Measurements from ENCODE around the gene RGS17. TPM values are rescaled to one million over a fixed set of nuclear protein-coding genes. Genes with fewer than 3 reads are reported as not detected.

The RGS17 gene
- total RNA-seq, 3 donors from 2014 or later (not counting 1 experiment from before 2014, with no cell fraction given), result 0.45 to 1.9 (median 0.55) TPM

DNA sequence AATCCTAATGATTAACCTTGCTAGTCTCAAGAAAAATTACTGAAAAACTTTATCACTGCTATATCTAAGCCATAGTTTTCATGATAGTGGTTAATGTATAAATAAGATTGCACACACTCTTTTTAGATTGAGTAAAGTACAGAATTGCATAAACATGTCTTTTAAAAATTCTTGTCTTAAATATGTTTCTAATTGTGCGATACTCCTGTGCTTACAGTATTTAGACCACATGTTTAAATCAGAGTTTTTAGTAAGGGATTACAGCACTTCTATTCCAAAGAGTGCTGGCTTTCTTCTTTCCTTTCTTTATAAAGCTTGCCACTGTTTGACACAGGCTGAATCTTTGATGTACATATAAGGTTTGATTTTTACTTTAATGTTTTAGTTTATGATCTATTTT, 36.8 kb upstream of the RGS17 start:
- Histone ChIP-seq H3K27ac (ENCODE audit: low read length) (no peak overlapping the region), H3K4me1 (ENCODE audit: control insufficient read depth, insufficient read depth, low read length) (no peaks in the 10 kb centered on the region), H3K4me3 (ENCODE audit: low read length) (no peak overlapping the region), H3K9me3 (ENCODE audit: control insufficient read depth, insufficient read depth, low read length) (no peaks in the 10 kb centered on the region), H3K36me3 (ENCODE audit: control insufficient read depth, insufficient read depth, low read length) (no peaks in the 10 kb centered on the region), H3K27me3 (ENCODE audit: control insufficient read depth, insufficient read depth, low read length) (no peaks in the 10 kb centered on the region)
- H3K27me3 Mint-ChIP-seq (ENCODE audit: low read depth in 2 of 2), result peaks cover 10 to 28% of the 10 kb centered on the region in 2 donors
- ATAC-seq, result no peak
- no peaks in the 10 kb centered on the region for H3K36me3 Mint-ChIP-seq
- H3K9me3 Mint-ChIP-seq, result peaks cover 0 to 2% of the 10 kb centered on the region in 2 donors
- H3K4me3 Mint-ChIP-seq, result no peak overlapping the region
- 100% methylated on average over 1 of the region's 1 CpG for WGBS (ENCODE audit: insufficient coverage)
- intact Hi-C loops (cut with micrococcal nuclease), result no loop called here
- no peak for DNase-seq
- H3K27ac Mint-ChIP-seq, result no peak overlapping the region
- H3K4me1 Mint-ChIP-seq, result no peaks in the 10 kb centered on the region
- TF ChIP-seq, protein P1, sequence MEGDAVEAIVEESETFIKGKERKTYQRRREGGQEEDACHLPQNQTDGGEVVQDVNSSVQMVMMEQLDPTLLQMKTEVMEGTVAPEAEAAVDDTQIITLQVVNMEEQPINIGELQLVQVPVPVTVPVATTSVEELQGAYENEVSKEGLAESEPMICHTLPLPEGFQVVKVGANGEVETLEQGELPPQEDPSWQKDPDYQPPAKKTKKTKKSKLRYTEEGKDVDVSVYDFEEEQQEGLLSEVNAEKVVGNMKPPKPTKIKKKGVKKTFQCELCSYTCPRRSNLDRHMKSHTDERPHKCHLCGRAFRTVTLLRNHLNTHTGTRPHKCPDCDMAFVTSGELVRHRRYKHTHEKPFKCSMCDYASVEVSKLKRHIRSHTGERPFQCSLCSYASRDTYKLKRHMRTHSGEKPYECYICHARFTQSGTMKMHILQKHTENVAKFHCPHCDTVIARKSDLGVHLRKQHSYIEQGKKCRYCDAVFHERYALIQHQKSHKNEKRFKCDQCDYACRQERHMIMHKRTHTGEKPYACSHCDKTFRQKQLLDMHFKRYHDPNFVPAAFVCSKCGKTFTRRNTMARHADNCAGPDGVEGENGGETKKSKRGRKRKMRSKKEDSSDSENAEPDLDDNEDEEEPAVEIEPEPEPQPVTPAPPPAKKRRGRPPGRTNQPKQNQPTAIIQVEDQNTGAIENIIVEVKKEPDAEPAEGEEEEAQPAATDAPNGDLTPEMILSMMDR (IDR thresholded peaks at IDR 0.05), result no peak

DNA sequence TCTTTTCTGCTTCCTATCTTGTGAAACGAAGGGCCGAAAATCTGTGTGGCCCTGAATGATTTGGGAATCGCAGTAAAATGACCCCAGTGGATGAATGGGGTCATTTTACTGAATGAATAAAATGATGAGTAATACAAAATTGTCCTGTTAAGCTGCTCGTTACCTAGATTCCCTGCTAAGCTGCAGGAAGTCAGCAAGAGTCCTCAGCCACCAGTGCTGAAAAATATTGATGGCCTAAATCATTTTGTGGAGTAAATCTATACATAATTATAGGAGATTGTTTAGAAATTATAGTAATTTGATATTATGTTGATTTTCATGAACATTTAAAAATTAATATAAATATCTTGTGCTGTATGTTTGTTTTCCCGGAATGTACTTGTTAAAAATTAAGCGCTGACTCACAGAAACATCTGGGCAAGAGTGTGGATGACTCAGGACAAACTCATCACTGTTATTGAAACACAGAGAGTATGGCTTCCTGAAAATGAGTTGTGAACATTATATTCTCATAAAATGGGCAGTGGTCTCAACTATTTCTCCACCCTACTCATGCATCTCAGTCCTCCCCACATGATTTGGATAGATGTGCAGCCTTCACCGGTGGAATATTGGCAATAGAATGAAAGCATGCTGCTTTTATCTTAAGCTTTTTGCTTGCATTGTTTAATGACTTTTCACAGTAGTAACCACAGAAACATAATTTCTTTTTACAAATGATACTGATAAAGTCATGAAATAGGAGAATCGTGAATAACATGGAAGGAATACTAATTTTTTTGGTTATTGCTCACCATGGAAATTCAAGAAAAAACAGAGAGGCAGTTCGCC, 36.2 kb upstream of the RGS17 start:
- no peaks in the 10 kb centered on the region for H3K4me1 ChIP-seq (ENCODE audit: control insufficient read depth, insufficient read depth, low read length)
- TF ChIP-seq, protein P1 (IDR thresholded peaks at IDR 0.05), result no peak
- no peak overlapping the region for H3K4me3 ChIP-seq (ENCODE audit: low read length)
- Mint-ChIP-seq H3K9me3 (peaks cover 0 to 2% of the 10 kb centered on the region in 2 donors), H3K27me3 (ENCODE audit: low read depth in 2 of 2) (peaks cover 10 to 28% of the 10 kb centered on the region in 2 donors), H3K4me3 (no peak overlapping the region), H3K36me3 (no peaks in the 10 kb centered on the region), H3K27ac (no peak overlapping the region), H3K4me1 (no peaks in the 10 kb centered on the region)
- intact Hi-C loops (cut with micrococcal nuclease), result no loop called here
- no peaks in the 10 kb centered on the region for H3K9me3 ChIP-seq (ENCODE audit: control insufficient read depth, insufficient read depth, low read length)
- no peak for ATAC-seq
- 89% methylated on average over 7 of the region's 9 CpGs for WGBS (ENCODE audit: insufficient coverage)
- DNase-seq, result no peak
- H3K27ac ChIP-seq (ENCODE audit: low read length), result no peak overlapping the region
- no peaks in the 10 kb centered on the region for H3K36me3 ChIP-seq (ENCODE audit: control insufficient read depth, insufficient read depth, low read length)
- no peaks in the 10 kb centered on the region for H3K27me3 ChIP-seq (ENCODE audit: control insufficient read depth, insufficient read depth, low read length)

DNA sequence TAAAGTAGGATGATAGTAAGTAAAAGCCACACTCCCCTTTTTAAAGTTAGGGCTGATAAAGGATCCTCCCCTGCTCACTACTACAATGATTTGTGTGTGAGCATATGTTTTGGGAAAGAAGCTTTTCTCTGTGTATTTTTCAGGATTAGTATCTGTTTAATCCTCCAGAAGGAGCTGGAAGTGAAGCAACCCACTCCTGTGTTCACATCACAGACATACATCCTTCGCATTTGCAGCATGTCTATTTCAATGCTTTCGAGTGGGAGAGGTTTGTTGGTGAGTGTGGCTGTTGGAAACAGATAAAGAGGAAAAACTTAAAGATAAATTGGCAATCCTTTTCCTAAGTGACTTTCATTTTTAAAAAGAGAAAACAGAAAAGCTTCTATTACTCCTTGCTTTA, 31.6 kb upstream of the RGS17 start:
- H3K4me3 Mint-ChIP-seq, result no peak overlapping the region
- H3K36me3 ChIP-seq (ENCODE audit: control insufficient read depth, insufficient read depth, low read length), result no peaks in the 10 kb centered on the region
- intact Hi-C loops (cut with micrococcal nuclease), result no loop called here
- H3K4me1 Mint-ChIP-seq, result no peaks in the 10 kb centered on the region
- no CpG with 5 or more reads among the region's 2 CpGs for WGBS (ENCODE audit: insufficient coverage)
- TF ChIP-seq, protein P1 (IDR thresholded peaks at IDR 0.05), result no peak
- no peaks in the 10 kb centered on the region for H3K27me3 ChIP-seq (ENCODE audit: control insufficient read depth, insufficient read depth, low read length)
- H3K27ac Mint-ChIP-seq, result no peak overlapping the region
- no peaks in the 10 kb centered on the region for H3K36me3 Mint-ChIP-seq
- H3K9me3 Mint-ChIP-seq, result peaks cover 0 to 2% of the 10 kb centered on the region in 2 donors
- peaks cover 6 to 51% of the 10 kb centered on the region in 2 donors for H3K27me3 Mint-ChIP-seq (ENCODE audit: low read depth in 2 of 2)
- no peak overlapping the region for H3K4me3 ChIP-seq (ENCODE audit: low read length)
- no peaks in the 10 kb centered on the region for H3K9me3 ChIP-seq (ENCODE audit: control insufficient read depth, insufficient read depth, low read length)
- no peak for ATAC-seq
- H3K4me1 ChIP-seq (ENCODE audit: control insufficient read depth, insufficient read depth, low read length), result no peaks in the 10 kb centered on the region
- no peak for DNase-seq
- H3K27ac ChIP-seq (ENCODE audit: low read length), result no peak overlapping the region
